AG04450 (cell line): ENCODE measurements around the gene ARMC7. TPM values are rescaled to one million over a fixed set of nuclear protein-coding genes. Genes with fewer than 3 reads are reported as not detected.
"Not testable (repeated sequence)": the region's sequence is repeated elsewhere in the genome, so short reads cannot be mapped to it uniquely, and the experiment has no call there.

Experiments used
- CTCF ChIA-PET: fragments of 300-600, 350-600 bp; formaldehyde crosslinking; extraction: SDS; loops from one replicate; lab custom pipeline; 2022; ENCODE audit warnings: antibody characterized with exemption, inconsistent platforms; lab: Charles Lee
- POLR2A ChIA-PET: fragments of 350-600 bp; formaldehyde crosslinking; extraction: SDS; loops from one replicate; lab custom pipeline; 2021; ENCODE audit warnings: antibody characterized with exemption, inconsistent platforms; lab: Yijun Ruan, JAX
- DNase-seq: peaks from one replicate; pipeline ENCODE4 v3.0.0-alpha.2; 2011; ENCODE audit warnings: low read depth, low spot score
- H3K27ac ChIP-seq: one replicate; pipeline ENCODE4 v1.5.1; 2012; ENCODE audit warnings: low read depth, low read length, control low read depth
- H3K27me3 ChIP-seq: one replicate; pipeline ENCODE4 v1.6.0; 2012; ENCODE audit warnings: low read length; ENCODE audit not compliant: control insufficient read depth, insufficient read depth
- H3K4me3 ChIP-seq: 2 replicates; pipeline ENCODE4 v1.5.1; 2011; ENCODE audit warnings: mild to moderate bottlenecking, low read depth, low read length, control low read depth
- H3K9me3 ChIP-seq: 2 replicates; pipeline ENCODE4 v1.5.1; 2012; ENCODE audit warnings: low read length; ENCODE audit not compliant: control insufficient read depth, insufficient read depth
- CTCF ChIP-seq: IDR thresholded peaks from 2 replicates; pipeline ENCODE4 v1.5.1; 2011; ENCODE audit warnings: low read depth, low read length, control low read depth, inconsistent platforms
- polyA plus RNA-seq: library from polyadenylated mRNA; depleted of rRNA; stranded (reverse); fragments of >200 nt; gene quantifications from 2 replicates; pipeline ENCODE4 v1.2.3, GENCODE V29; 2011

The ARMC7 gene
- polyA plus RNA-seq, 1 experiment: 5.6 TPM

GRCh38 chr17:75065562-75066151 is 44.1 kb upstream of the ARMC7 start:
- no peaks in the 10 kb centered on the region for H3K27me3 ChIP-seq
- TF ChIP-seq CTCF: no peak
- H3K4me3 ChIP-seq: no peak overlapping the region
- CTCF ChIA-PET: no interaction called here
- POLR2A ChIA-PET: no interaction called here
- H3K9me3 ChIP-seq: no peaks in the 10 kb centered on the region
- no peak overlapping the region for H3K27ac ChIP-seq
- DNase-seq: no peak

GRCh38 chr17:75067856-75068255 is 41.9 kb upstream of the ARMC7 start:
- ChIA-PET POLR2A (interaction anchor here (0.6 kb wide), 2 partner anchors 47 to 104 kb away, joined by 3 to 4 read pairs; no protein-coding TSS in a partner anchor), CTCF (interaction anchor here (0.7 to 1.6 kb wide), 2 partner anchors 47 to 59 kb away, joined by 4 read pairs; no protein-coding TSS in a partner anchor)
- no peaks in the 10 kb centered on the region for H3K27me3 ChIP-seq
- DNase-seq: no peak
- H3K4me3 ChIP-seq: no peak overlapping the region
- no peak for TF ChIP-seq CTCF
- H3K27ac ChIP-seq: no peak overlapping the region
- no peaks in the 10 kb centered on the region for H3K9me3 ChIP-seq

- Histone ChIP-seq H3K4me3 (no peak overlapping the region), H3K9me3 (no peaks in the 10 kb centered on the region), H3K27me3 (no peaks in the 10 kb centered on the region), H3K27ac (no peak overlapping the region)
- TF ChIP-seq CTCF: no peak
- ChIA-PET POLR2A (no interaction called here), CTCF (interaction anchor here (0.7 to 2.2 kb wide), 6 partner anchors 8 to 133 kb away, joined by 3 to 18 read pairs (median 6); no protein-coding TSS in a partner anchor)
- no peak for DNase-seq
Measured at GRCh38 chr17:75068750-75069149, 41.0 kb upstream of the ARMC7 start.

GRCh38 chr17:75069783-75070182 is 40.0 kb upstream of the ARMC7 start:
- TF ChIP-seq CTCF: peak; percentile 47
- CTCF ChIA-PET: interaction anchor here (0.6 to 2.2 kb wide), 10 partner anchors 9 to 132 kb away, joined by 3 to 18 read pairs (median 4); no protein-coding TSS in a partner anchor
- Histone ChIP-seq H3K27ac (no peak overlapping the region), H3K9me3 (no peaks in the 10 kb centered on the region), H3K27me3 (no peaks in the 10 kb centered on the region), H3K4me3 (no peak overlapping the region)
- no peak for DNase-seq
- POLR2A ChIA-PET: no interaction called here

- POLR2A ChIA-PET, H3K4me3 ChIP-seq, H3K9me3 ChIP-seq, H3K27me3 ChIP-seq, H3K27ac ChIP-seq, DNase-seq: not testable (repeated sequence)
- CTCF ChIA-PET: interaction anchor here (0.5 to 2.7 kb wide), 7 partner anchors 12 to 265 kb away, joined by 3 to 10 read pairs (median 5); no protein-coding TSS in a partner anchor
Measured at GRCh38 chr17:75071478-75072271, 38.1 kb upstream of the ARMC7 start.

GRCh38 chr17:75072909-75073308 is 36.9 kb upstream of the ARMC7 start:
- H3K27ac ChIP-seq, H3K4me3 ChIP-seq, DNase-seq, POLR2A ChIA-PET, H3K9me3 ChIP-seq, H3K27me3 ChIP-seq: not testable (repeated sequence)
- CTCF ChIA-PET: interaction anchor here (0.7 to 2.7 kb wide), 4 partner anchors 41 to 129 kb away, joined by 3 to 9 read pairs (median 7); no protein-coding TSS in a partner anchor
